Limb (tissue), 2 donors: ENCODE data around the gene CYP39A1.
"Not testable (repeated sequence)": the region's sequence is repeated elsewhere in the genome, so short reads cannot be mapped to it uniquely, and the experiment has no call there.

Experiments used
- DNase-seq, 2 donors: peaks; one replicate each; pipeline ENCODE4 v3.0.0-alpha.2; 2016; ENCODE audit errors: extremely low spot score in 2 of 2

Gene CYP39A1

DNA sequence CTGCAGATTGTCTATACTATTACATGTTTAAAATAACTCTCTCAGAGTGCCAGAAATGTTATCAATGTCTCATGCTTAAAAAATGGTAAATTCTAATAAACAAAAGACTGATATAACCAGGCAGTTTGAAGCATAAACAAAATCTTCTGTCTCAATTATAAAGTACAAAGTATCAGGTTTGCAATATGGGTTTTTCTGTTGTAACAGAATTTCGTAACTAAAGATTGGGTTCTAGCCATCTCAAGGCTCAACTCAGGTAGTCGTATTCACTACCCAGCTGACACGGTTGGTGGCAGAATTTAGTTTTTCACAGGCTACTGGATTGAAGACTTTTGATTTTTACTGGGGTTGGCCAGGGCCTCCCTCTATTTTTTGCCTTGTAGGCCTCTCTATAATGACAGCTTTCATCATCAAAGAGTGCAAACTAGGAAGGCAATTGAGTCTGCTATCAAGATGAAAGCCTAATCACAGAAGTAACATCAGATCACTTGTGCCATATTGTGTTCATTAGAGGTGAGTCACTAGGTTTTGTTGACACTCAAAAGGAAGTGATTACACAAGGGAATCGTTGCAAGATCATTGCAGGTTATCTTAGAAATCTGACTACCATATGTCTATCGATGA is 3.6 kb downstream of the CYP39A1 start:
- DNase-seq = no peak

DNA sequence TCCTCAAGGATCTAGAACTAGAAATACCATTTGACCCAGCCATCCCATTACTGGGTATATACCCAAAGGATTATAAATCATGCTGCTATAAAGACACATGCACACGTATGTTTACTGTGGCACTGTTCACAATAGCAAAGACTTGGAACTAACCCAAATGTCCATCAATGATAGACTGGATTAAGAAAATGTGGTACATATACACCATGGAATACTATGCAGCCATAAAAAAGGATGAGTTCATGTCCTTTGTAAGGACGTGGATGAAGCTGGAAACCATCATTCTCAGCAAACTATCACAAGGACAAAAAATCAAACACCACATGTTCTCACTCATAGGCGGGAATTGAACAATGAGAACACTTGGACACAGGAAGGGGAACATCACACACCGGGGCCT is 4.5 kb downstream of the CYP39A1 start:
- not testable (repeated sequence) for DNase-seq

DNA sequence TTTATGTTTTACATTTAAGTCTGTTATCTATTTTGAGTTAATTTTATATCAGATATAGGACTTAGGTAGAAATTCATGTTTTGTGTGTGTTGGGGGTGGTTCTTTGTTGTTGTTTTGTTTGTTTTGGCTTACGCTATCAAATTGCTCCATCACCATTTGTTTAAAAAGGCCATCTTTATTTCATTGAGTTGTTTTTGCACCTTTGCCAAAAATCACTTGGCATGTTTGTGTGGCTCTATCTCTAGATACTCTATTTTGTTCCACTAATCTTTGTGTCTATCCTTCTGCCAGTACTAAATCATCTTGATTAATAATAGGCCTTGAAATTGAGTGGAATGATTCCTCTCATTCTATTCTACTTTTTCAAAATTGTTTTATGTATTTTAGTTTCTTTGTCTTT is 7.4 kb downstream of the CYP39A1 start:
- no peak for DNase-seq

DNA sequence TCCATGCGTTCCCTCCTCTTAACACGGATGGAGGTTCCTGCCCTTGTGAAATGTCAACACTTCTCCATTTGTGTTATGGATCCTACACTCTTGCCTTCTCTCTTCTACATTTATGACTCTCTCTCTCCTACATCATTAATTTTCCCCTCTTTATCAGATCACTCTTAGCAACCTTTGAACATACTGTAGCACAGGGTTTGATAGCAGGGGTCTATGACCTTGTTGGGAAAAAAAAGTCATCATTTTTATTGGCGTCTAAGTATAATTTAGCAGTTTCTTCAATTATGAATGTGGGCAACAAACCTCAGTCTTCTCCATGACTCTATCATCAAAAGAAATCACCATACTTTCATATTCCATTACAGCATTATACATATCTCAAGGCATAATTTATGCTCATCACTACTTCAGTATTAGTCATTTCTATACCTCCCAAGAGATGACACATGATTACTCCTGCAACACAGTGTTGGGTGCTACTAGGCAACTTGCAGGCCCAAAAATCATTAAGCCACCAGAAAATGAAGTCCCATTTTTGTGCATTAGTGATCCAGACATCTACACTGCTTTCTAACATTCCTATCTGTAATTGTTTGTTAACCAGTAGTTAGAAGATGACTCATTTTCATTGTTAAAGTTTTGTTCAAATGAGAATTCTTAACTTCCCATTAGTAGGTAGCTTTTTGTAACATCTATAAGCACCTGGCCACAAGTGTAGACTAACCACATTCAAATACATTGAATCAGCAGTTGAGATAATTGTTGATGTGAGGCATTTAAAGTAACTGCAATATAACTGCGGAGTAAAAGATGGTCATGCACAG is 9.5 kb downstream of the CYP39A1 start:
- no peak for DNase-seq

DNA sequence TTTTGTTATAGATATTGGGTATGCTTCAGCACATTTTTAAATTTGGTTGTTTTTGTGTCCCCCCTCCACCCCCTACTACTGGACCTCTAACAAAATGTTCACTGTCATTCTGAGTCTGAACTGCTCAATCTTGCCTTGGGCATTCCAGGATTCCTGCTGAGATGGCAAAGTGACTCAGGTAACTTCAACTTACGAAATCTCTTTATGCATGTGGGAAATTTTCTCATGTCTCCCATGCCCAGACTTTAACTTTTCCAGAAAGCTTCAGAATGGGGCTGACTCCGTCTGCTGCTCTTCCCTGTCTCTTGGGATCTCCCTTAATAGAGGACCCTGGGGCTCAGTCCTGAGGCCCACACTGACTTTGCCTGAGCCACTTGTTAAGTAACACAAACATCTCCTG is 14.0 kb downstream of the CYP39A1 start:
- DNase-seq = no peak

DNA sequence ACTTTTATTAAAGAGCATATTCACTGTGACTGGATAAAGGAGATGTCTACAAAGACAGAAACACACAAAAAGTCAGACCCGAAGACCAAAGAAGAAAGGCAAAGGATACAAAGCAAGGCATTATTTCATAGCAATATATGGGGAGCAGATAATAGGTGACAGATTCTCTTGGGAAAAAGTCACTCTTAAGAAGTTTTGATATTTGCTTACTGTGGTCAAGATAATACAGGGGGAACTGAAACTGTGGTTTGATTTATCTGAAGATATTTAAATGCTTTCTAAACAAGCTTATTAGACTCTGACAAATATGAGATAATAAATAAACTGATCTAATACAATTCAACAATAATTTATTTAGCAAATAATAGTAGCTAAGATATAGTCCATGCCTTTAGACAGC is 14.7 kb downstream of the CYP39A1 start:
- no peak for DNase-seq

DNA sequence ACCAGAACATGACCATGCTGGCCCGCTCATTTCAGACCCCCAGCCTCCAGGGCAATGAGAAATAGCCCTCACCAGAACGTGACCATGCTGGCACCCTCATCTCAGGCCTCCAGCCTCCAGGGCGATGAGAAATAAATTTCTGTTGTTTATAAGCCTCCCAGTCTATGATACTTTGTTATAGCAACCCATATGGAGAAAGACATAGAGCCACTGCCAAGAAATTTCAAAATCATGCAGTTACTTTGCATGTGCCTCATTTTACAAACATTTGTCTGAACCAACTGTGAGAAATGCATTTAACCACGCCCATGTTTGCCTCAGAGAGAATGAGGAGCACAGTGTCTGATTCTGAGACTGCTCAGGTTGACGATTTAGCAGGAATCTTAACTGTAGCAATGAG is 15.5 kb downstream of the CYP39A1 start:
- no peak for DNase-seq

DNA sequence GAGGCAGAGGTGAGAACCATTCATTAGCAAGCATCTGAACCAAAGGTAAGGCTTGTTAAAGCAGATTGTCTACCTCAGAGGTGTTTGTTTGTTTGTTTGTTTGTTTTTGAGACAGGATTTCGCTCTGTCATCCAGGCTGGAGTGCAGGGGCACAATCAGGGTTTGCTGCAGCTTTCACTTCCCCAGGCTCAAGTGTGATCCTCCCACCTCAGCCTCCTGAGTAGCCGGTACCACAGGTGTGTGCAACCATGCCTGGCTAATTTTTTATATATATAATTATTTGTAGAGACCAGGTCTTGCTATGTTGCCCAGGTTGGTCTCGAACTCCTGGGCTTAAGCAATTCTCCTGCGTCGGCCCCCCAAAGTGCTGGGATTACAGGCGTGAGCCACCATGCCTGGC is 17.2 kb downstream of the CYP39A1 start:
- DNase-seq = no peak

DNA sequence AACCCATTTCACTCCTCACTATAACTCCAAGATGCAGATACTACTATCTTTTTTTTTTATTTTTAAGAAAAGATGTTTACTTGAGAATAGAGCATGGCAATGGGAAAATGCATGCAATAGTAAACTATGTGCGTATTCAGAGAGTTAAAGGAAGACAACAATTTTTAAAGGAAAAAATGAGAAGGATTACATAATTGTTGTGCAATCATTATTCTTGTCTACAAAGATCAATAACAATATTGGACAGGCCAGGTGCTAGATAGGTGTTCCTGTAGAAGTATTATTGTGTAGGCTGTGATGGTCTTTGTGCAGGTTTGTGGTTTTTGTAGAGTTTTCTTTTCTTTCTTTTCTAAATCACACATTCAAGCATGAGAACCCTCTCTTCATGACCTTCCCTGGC is 20.6 kb downstream of the CYP39A1 start:
- DNase-seq = no peak

DNA sequence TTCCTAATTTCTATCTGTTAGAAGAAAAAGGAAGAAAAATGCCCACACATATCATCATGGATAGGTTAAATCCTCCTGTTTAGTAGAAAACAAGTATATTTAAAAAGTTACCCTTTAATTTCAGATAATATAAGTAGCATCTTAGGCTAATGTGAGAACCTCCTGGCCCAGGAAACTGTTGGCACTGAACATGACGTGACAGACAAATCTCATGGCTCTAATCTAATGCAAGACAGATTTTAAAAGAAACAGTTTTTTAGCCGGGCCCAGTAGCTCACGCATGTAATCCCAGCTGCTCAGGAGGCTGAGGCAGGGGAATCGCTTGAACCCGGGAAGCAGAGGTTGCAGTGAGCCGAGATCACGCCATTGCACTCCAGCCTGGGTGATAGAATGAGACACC is 22.9 kb downstream of the CYP39A1 start:
- no peak for DNase-seq

DNA sequence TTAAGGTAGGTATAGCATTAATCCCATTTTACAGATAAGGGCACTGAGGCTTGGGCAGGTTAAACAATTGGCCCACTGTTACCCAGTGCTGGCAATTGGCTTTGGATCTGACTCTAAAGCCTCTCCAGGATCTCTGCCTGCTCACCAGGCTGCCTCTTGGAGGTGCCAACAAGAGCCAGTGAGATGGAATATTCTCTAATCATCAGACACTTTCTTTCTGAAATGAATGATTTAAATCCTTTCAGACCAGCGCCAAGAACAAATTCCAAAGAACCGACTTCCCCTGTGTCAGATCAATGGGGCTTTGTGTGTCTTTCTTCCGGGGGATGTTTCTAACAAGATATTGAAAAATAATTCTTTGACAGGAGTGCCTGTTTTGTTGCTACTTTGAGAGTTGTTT is 23.6 kb downstream of the CYP39A1 start:
- no peak for DNase-seq

DNA sequence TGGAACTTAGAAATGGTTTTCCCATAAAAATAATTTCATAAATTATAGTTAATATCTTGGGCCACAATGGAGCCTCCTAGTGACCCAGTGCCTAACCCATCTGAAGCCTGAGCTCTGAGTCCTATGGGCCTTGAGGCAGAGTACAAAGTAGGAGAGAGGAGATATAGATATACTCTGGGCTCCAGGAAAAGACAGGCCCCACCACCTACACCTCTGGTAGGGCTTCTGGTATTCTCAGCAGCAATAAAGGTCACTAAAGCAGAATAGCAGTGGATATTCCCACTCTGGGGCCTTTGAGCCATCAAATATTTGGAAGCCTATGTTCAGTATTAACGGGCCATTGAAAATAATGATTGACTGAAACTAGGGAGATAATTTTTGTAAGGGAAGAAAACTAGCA is 24.1 kb downstream of the CYP39A1 start:
- DNase-seq = no peak

DNA sequence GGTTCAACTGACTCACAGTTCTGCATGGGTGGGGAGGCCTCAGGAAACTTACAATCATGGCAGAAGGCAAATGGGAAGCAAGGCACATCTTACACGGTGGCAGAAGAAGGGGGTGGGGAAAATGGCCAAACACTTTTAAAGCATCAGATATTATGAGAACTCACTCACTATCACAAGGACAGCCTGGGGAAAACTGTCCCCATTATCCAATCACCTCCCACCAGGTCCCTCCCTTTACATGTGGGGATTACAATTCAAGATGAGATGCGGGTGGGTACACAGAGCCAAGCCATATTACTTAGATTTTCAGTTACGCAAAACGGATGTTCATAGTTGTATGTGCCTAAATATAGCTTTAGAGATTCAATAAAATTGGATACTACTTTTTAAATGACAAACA is 25.6 kb downstream of the CYP39A1 start:
- no peak for DNase-seq

DNA sequence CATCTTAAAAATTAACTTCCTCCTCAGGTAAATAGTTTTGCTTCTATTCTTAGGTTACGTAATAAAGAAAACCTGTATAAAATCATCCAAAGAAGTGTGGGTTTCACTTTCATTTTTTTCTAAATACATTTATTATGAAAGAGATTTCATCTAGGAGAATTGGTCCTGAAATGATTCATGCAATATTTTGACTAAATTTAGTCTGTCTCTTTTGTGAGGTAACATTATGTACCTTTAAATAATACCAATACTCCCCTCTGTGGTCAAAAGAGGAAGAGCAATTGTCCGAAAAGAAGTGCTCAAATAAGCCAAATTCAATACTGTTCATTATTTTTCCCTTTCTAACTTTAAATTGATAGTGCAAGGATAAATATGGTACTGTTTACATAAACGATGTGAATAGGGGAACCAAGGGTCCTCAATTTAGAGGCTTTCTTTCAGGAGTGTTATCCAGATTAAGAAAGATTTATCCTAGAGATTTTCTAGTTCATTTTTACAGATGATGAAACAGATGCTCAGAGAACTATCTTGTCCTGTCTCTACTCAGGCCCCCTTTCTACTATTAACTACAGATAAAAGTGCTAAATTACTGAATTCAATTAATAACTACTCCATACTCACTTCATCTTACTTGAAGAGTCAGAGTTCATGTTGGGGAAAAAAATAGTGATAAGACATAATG is 26.2 kb downstream of the CYP39A1 start:
- DNase-seq = peak in 1 of 2 donors; percentile 58

DNA sequence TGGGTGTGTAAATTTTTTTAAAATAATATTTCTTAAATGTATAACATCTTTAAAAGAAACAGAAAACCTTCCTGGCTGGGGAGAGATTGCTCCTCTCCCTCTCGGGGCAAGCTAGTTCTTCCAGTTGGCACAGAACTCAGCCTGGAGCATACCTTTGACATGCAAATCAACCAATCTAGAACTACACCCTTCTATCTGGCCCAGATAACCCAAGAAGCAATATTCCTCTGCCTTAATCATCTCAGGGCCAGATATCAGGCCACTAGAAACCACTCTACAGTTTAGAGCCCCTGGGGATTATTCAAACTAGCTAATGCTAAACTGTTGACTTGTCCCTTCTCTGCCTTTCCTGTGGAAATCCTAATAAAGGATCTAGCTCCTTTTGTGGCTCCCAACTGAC is 33.9 kb downstream of the CYP39A1 start:
- DNase-seq = no peak

DNA sequence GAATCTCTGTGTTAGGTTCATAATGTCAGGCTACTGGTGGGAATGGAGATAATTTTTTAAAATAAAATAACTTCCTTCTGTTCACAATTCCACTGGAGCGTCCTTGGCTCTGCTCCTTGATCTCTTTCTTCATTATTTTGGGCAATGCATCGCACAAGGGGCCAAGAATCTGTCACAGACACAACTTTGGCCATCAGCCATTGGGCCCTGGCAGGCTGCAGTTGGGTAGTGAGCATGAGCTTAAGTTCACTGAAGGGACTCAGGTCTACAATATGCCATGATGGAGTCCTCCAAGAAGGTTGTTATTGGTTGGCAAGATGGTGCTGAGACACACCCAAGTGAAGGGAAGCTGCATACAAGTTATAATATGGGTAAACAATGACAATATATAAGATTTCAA is 40.0 kb downstream of the CYP39A1 start:
- no peak for DNase-seq

DNA sequence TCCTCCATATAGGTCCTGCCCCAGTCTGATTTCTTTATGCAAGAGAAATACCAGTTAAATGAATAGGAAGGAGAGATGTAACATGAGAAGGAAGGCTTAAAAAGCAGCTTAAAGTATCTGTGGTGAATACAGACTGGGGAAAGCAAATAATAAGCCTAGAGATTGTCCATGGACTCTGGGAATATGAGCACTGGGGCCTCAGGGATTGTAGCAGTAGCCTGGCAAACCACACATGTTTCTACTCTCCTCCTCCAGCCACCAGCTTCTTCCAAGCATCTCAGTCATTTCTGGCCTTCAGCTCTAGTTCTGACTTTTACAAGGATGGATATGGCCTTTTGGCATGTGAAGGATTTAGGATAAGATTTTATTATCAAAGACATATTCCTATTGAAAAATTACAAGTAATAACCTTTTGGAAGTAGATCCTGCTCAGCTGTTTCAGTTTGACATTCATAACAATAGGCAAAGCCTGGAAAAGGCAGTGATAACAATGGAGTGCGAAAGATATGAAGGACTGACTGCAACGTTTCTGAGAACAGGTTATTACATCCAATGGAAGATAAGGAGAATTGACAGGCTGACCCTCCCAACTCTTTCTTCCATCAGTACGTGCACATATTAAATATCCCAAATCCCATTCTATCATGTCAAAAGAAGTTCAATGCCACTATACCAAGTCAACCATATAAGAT is 41.6 kb downstream of the CYP39A1 start:
- DNase-seq = no peak

DNA sequence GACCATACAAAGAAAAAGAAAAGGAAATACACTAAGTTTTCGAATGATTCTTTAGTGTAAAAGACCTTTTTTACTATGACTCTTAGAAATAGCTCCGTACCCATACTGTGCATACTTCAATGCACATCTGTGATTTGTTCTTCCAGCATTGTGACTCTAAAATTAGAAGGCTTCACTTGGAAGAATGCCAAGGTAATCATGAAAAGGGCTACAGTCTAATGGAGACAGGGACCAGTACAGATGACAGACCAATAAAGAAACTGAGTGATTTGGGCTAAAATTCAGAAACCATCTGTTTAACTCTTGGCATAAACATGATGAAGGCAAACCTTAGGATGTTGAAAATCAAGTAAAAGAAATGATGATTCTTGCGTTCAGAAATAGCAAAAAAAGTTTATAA is 46.3 kb downstream of the CYP39A1 start:
- peak in 1 of 2 donors; percentile 21 for DNase-seq

DNA sequence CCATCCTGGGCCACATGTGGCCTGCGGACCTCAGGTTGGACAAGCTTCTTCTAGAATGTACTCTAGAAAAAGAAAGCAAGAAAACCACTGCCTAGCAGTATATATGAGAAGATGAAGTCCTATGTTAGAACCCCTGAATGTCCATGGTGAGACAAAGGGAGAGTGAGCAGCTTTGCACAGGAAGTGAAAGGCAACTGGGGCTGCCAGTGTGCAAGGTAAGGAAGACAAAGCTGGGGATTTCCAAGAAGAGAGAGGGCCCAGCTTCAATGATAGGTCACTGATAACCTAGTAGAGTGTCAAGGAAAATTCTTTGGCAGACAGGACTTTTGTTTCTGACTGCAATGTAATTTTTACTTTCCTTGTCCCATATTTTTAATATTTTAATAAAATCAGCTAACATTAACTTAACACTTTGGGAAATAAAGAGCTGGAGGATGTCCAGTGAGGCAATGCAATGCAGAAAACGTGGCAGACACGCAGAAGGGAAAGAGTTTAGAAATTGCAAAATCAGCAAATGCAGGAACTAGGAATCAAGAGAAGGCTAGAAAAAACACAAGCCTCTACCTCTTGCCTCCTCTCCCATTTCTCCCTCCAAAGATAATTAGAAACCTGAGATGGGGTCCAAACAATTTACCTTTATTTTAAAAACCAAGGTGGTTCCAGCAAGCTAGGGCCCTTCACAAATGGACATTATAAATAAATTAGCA is 47.4 kb downstream of the CYP39A1 start:
- DNase-seq = no peak

DNA sequence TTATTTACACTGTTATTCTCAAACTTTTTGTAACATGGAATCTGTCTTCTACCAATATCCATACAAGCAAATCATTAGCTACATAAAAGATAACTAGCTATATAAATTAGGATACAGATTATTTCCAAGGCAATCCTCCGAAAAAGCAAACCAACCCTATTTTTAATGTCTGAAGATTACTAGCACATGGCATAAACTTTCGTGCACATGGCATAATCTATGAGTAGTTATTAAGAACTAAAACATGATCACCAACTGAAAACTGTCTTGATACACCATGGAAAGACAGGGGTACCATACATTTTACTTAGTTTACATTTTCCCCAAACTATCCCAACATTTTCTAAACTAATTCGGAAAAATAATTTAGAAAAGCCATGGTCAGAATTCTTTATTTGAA is 54.4 kb downstream of the CYP39A1 start:
- DNase-seq = no peak

DNA sequence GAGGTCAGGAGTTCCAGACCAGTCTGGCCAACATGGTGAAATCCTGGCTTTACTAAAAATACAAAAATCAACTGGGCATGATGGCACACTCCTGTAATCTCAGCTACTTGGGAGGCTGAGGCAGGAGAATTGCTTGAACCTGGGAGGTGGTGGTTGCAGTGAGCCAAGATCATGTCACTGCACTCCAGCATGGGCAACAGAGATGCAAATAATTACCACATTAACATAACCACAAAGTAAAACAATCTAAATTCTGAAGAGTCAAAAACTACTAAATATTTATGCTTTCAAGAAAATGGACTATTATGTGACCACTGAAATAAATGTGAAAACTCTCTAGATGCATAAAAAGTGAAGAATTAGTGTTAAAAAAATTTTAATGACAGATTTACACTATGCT is 59.9 kb downstream of the CYP39A1 start:
- DNase-seq = no peak

DNA sequence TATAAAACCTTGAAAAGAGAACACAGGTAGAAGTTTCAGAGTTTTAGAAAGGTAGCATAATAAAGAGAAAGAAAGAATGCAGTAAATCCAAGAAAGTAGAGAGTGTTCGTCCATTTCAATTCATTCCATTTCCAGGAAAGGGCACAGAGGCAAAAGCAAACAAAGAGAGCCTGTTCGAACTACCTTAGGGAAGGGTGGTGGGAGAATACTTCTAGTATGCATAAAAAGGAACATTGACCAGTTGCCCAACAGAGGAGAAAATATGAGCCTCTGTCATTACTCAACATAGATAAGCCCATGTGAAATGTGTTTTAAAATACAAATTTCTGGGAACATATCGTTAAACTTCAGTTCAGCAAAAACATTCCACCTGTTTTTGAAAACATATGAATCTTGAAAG is 60.6 kb downstream of the CYP39A1 start:
- DNase-seq = no peak
